Activated T-cell treated with anti-CD3 and anti-CD28 coated beads, Interleukin-2, amount 50 U/mL, for 24 hours (primary cell): Measurements from ENCODE around the gene ATP8B4.
"Not testable (repeated sequence)": the region's sequence is repeated elsewhere in the genome, so short reads cannot be mapped to it uniquely, and the experiment has no call there.

Experiments used
- DNase-seq: peaks from one replicate; pipeline ENCODE4 v3.0.0-alpha.2; 2020
- H3K27ac Mint-ChIP-seq: 2 replicates; pipeline ENCODE4 v1.8.0; 2020; ENCODE audit warnings: mild to moderate bottlenecking, mixed read lengths
- H3K27me3 Mint-ChIP-seq: 2 replicates; pipeline ENCODE4 v1.8.0; 2020; ENCODE audit warnings: mixed read lengths
- H3K36me3 Mint-ChIP-seq: 2 replicates; pipeline ENCODE4 v1.8.0; 2020; ENCODE audit warnings: low read depth, mixed read lengths
- H3K4me1 Mint-ChIP-seq: 2 replicates; pipeline ENCODE4 v1.8.0; 2020; ENCODE audit warnings: low read depth, mixed read lengths
- H3K4me3 Mint-ChIP-seq: 2 replicates; pipeline ENCODE4 v1.8.0; 2020; ENCODE audit warnings: mild to moderate bottlenecking, moderate library complexity, mixed read lengths
- H3K9me3 Mint-ChIP-seq: 2 replicates; pipeline ENCODE4 v1.8.0; 2020; ENCODE audit warnings: mixed read lengths

The ATP8B4 gene

GRCh38 chr15:50109076-50109987, 9.7 kb downstream of the ATP8B4 start:
- Mint-ChIP-seq H3K27ac (no peak overlapping the region), H3K36me3 (no peaks in the 10 kb centered on the region), H3K4me3 (no peak overlapping the region), H3K9me3 (no peaks in the 10 kb centered on the region), H3K27me3 (peaks cover 12% of the 10 kb centered on the region), H3K4me1 (peaks cover 40% of the 10 kb centered on the region)
- no peak for DNase-seq

- peaks cover 10% of the 10 kb centered on the region for H3K27me3 Mint-ChIP-seq
Measured at GRCh38 chr15:50108461-50108860, 10.6 kb downstream of the ATP8B4 start.

GRCh38 chr15:50107591-50108408, 11.2 kb downstream of the ATP8B4 start:
- Mint-ChIP-seq H3K27ac (peak overlapping the region; percentile 69), H3K4me3 (no peak overlapping the region), H3K9me3 (no peaks in the 10 kb centered on the region), H3K4me1 (peaks cover 40% of the 10 kb centered on the region), H3K36me3 (no peaks in the 10 kb centered on the region), H3K27me3 (peaks cover 10% of the 10 kb centered on the region)
- DNase-seq = no peak

More at GRCh38 chr15:50108461-50108860, 10.6 kb downstream of the ATP8B4 start:
- Mint-ChIP-seq H3K4me1 (peaks cover 40% of the 10 kb centered on the region), H3K27ac (peak overlapping the region; percentile 69), H3K36me3 (no peaks in the 10 kb centered on the region), H3K9me3 (no peaks in the 10 kb centered on the region), H3K4me3 (no peak overlapping the region)
- no peak for DNase-seq

GRCh38 chr15:50107157-50107556, 11.9 kb downstream of the ATP8B4 start:
- Mint-ChIP-seq H3K36me3 (no peaks in the 10 kb centered on the region), H3K4me1 (peaks cover 40% of the 10 kb centered on the region), H3K4me3 (no peak overlapping the region)

GRCh38 chr15:50106457-50106856, 12.6 kb downstream of the ATP8B4 start:
- Mint-ChIP-seq H3K4me3 (no peak overlapping the region), H3K4me1 (peaks cover 44% of the 10 kb centered on the region)

More at GRCh38 chr15:50107157-50107556, 11.9 kb downstream of the ATP8B4 start:
- Mint-ChIP-seq H3K27me3 (peaks cover 6% of the 10 kb centered on the region), H3K27ac (peak overlapping the region; percentile 69), H3K9me3 (no peaks in the 10 kb centered on the region)
- DNase-seq = no peak

GRCh38 chr15:50100486-50100885, 18.5 kb downstream of the ATP8B4 start:
- Mint-ChIP-seq H3K4me3 (no peak overlapping the region), H3K27ac (no peak overlapping the region), H3K27me3 (peaks cover 9% of the 10 kb centered on the region), H3K9me3 (no peaks in the 10 kb centered on the region), H3K36me3 (no peaks in the 10 kb centered on the region), H3K4me1 (peaks cover 3% of the 10 kb centered on the region)
- no peak for DNase-seq

More at GRCh38 chr15:50106457-50106856, 12.6 kb downstream of the ATP8B4 start:
- H3K9me3 Mint-ChIP-seq = no peaks in the 10 kb centered on the region
- no peak overlapping the region for H3K27ac Mint-ChIP-seq
- no peaks in the 10 kb centered on the region for H3K36me3 Mint-ChIP-seq
- no peak for DNase-seq
- H3K27me3 Mint-ChIP-seq = peaks cover 6% of the 10 kb centered on the region

- Mint-ChIP-seq H3K36me3 (no peaks in the 10 kb centered on the region), H3K27me3 (peaks cover 12% of the 10 kb centered on the region), H3K4me3 (no peak overlapping the region), H3K4me1 (peaks cover 3% of the 10 kb centered on the region), H3K9me3 (no peaks in the 10 kb centered on the region), H3K27ac (no peak overlapping the region)
- DNase-seq = no peak
Measured at GRCh38 chr15:50098545-50098944, 20.5 kb downstream of the ATP8B4 start.

GRCh38 chr15:50095938-50096821, 22.9 kb downstream of the ATP8B4 start:
- Mint-ChIP-seq H3K36me3 (no peaks in the 10 kb centered on the region), H3K4me3 (no peak overlapping the region), H3K4me1 (no peaks in the 10 kb centered on the region), H3K27ac (no peak overlapping the region), H3K9me3 (no peaks in the 10 kb centered on the region), H3K27me3 (peaks cover 7% of the 10 kb centered on the region)
- DNase-seq = no peak

- H3K36me3 Mint-ChIP-seq, H3K9me3 Mint-ChIP-seq, H3K27me3 Mint-ChIP-seq, H3K27ac Mint-ChIP-seq, DNase-seq, H3K4me1 Mint-ChIP-seq, H3K4me3 Mint-ChIP-seq: not testable (repeated sequence)
Measured at GRCh38 chr15:50089386-50089785, 29.6 kb downstream of the ATP8B4 start.

- Mint-ChIP-seq H3K4me1 (no peaks in the 10 kb centered on the region), H3K9me3 (no peaks in the 10 kb centered on the region), H3K27me3 (peaks cover 4% of the 10 kb centered on the region), H3K4me3 (no peak overlapping the region), H3K36me3 (no peaks in the 10 kb centered on the region), H3K27ac (no peak overlapping the region)
- DNase-seq = no peak
Measured at GRCh38 chr15:50084932-50085331, 34.1 kb downstream of the ATP8B4 start.

- Mint-ChIP-seq H3K27ac (no peak overlapping the region), H3K27me3 (peaks cover 7% of the 10 kb centered on the region), H3K36me3 (no peaks in the 10 kb centered on the region), H3K9me3 (no peaks in the 10 kb centered on the region), H3K4me1 (no peaks in the 10 kb centered on the region), H3K4me3 (no peak overlapping the region)
- DNase-seq = no peak
Measured at GRCh38 chr15:50083424-50084025, 35.5 kb downstream of the ATP8B4 start.

- Mint-ChIP-seq H3K27ac (no peak overlapping the region), H3K4me1 (no peaks in the 10 kb centered on the region), H3K27me3 (peaks cover 3% of the 10 kb centered on the region)
Measured at GRCh38 chr15:50082066-50082465, 37.0 kb downstream of the ATP8B4 start.

GRCh38 chr15:50077651-50078050, 41.4 kb downstream of the ATP8B4 start:
- H3K27ac Mint-ChIP-seq = no peak overlapping the region
- no peak overlapping the region for H3K4me3 Mint-ChIP-seq
- H3K4me1 Mint-ChIP-seq = no peaks in the 10 kb centered on the region

More at GRCh38 chr15:50082066-50082465, 37.0 kb downstream of the ATP8B4 start:
- Mint-ChIP-seq H3K4me3 (no peak overlapping the region), H3K9me3 (no peaks in the 10 kb centered on the region), H3K36me3 (no peaks in the 10 kb centered on the region)
- DNase-seq = no peak

GRCh38 chr15:50077176-50077575, 41.9 kb downstream of the ATP8B4 start:
- Mint-ChIP-seq H3K36me3 (no peaks in the 10 kb centered on the region), H3K4me3 (no peak overlapping the region), H3K4me1 (no peaks in the 10 kb centered on the region), H3K27me3 (peaks cover 14% of the 10 kb centered on the region), H3K9me3 (no peaks in the 10 kb centered on the region), H3K27ac (no peak overlapping the region)
- no peak for DNase-seq

More at GRCh38 chr15:50077651-50078050, 41.4 kb downstream of the ATP8B4 start:
- no peak for DNase-seq
- H3K9me3 Mint-ChIP-seq = no peaks in the 10 kb centered on the region
- H3K36me3 Mint-ChIP-seq = no peaks in the 10 kb centered on the region
- H3K27me3 Mint-ChIP-seq = peaks cover 11% of the 10 kb centered on the region
